HepG2 (cell line): ENCODE results near the gene CDC42SE2. TPM values are rescaled to one million over a fixed set of nuclear protein-coding genes. Genes with fewer than 3 reads are reported as not detected.
A peak's percentile ranks its signal among the peaks of the same experiment; 100 is the strongest.

Experiments
- CENPT ChIP-seq: sonication (generic); formaldehyde crosslinking; IDR thresholded peaks from 2 replicates; pipeline ENCODE4 v1.8.0; 2022; ENCODE audit warnings: low read depth, mild to moderate bottlenecking, moderate library complexity, missing genetic modification reagents
- CERS6 ChIP-seq: sonication (generic); formaldehyde crosslinking; IDR thresholded peaks from 2 replicates; pipeline ENCODE4 v1.5.0; 2020; ENCODE audit warnings: missing genetic modification reagents
- DBP ChIP-seq: sonication (generic); formaldehyde crosslinking; IDR thresholded peaks from 2 replicates; pipeline ENCODE4 v1.4.0; 2020; ENCODE audit warnings: missing genetic modification reagents; ENCODE audit errors: not compliant biosample characterization
- EHMT2 ChIP-seq: fragments of 200-600 bp; sonication (generic); IDR thresholded peaks from 2 replicates; pipeline ENCODE4 v1.7.0; 2017; ENCODE audit warnings: antibody characterized with exemption, low read depth, low read length, borderline replicate concordance
- ERF ChIP-seq: IDR thresholded peaks from 2 replicates; pipeline ENCODE4 v1.6.1; 2018; ENCODE audit warnings: missing biosample characterization, missing genetic modification reagents
- HBP1 ChIP-seq: IDR thresholded peaks from 2 replicates; pipeline ENCODE4 v1.6.1; 2016; ENCODE audit warnings: low read depth, control low read depth
- HMG20B ChIP-seq: conservative IDR thresholded peaks from 2 replicates; pipeline ENCODE4 v1.6.1; 2016; ENCODE audit warnings: missing genetic modification reagents, missing compliant biosample characterization
- HNF4A ChIP-seq: sonication (generic); formaldehyde crosslinking; IDR thresholded peaks from 2 replicates; pipeline ENCODE4 v1.4.0; 2020; ENCODE audit warnings: missing genetic modification reagents
- KDM1A ChIP-seq: IDR thresholded peaks from 2 replicates; pipeline ENCODE4 v1.6.1; 2016; ENCODE audit warnings: missing compliant biosample characterization
- NFIB ChIP-seq: sonication (generic); formaldehyde crosslinking; IDR thresholded peaks from 2 replicates; pipeline ENCODE4 v1.9.0; 2021; ENCODE audit warnings: missing genetic modification reagents, mild to moderate bottlenecking, borderline replicate concordance
- NR2F6 ChIP-seq, 2 experiments: IDR thresholded peaks; 2 replicates each; pipeline ENCODE4 v1.6.1; 2016; ENCODE audit warnings: antibody characterized with exemption in 1 of 2, mild to moderate bottlenecking in 1 of 2
- NRL ChIP-seq: sonication (generic); formaldehyde crosslinking; IDR thresholded peaks from 2 replicates; pipeline ENCODE4 v1.5.0; 2020; ENCODE audit warnings: missing genetic modification reagents, mild to moderate bottlenecking, moderate library complexity, borderline replicate concordance
- PHF8 ChIP-seq: sonication (generic); formaldehyde crosslinking; IDR thresholded peaks from 2 replicates; pipeline ENCODE4 v1.5.0; 2020; ENCODE audit warnings: missing genetic modification reagents
- POGK ChIP-seq: sonication (generic); formaldehyde crosslinking; conservative IDR thresholded peaks from 2 replicates; pipeline ENCODE4 v1.8.0; 2022; ENCODE audit warnings: mild to moderate bottlenecking, moderate library complexity, missing genetic modification reagents
- PTBP1 ChIP-seq: fragments of 200-400 bp; formaldehyde crosslinking; IDR thresholded peaks from 2 replicates; pipeline ENCODE4 v1.6.1; 2018; ENCODE audit warnings: low read length, low read depth; ENCODE audit not compliant: poor library complexity, severe bottlenecking
- RFX3 ChIP-seq: IDR thresholded peaks from 2 replicates; pipeline ENCODE4 v1.6.1; 2016; ENCODE audit warnings: missing biosample characterization, missing genetic modification reagents
- SMC3 ChIP-seq: IDR thresholded peaks from 2 replicates; pipeline ENCODE4 v1.6.1; 2011; ENCODE audit warnings: low read length, improper control_type of control experiment
- TGIF2 ChIP-seq: IDR thresholded peaks from 2 replicates; pipeline ENCODE4 v1.6.1; 2016; ENCODE audit warnings: control low read depth, missing compliant biosample characterization
- WIZ ChIP-seq: sonication (generic); formaldehyde crosslinking; IDR thresholded peaks from 2 replicates; pipeline ENCODE4 v1.5.1; 2020; ENCODE audit warnings: mild to moderate bottlenecking, missing genetic modification reagents
- ZBTB20 ChIP-seq: sonication (generic); formaldehyde crosslinking; IDR thresholded peaks from 2 replicates; pipeline ENCODE4 v1.8.1; 2023; ENCODE audit warnings: missing genetic modification reagents, low read depth, mild to moderate bottlenecking, borderline replicate concordance
- ZFP90 ChIP-seq: sonication (generic); formaldehyde crosslinking; IDR thresholded peaks from 2 replicates; pipeline ENCODE4 v1.8.0; 2022; ENCODE audit warnings: missing genetic modification reagents, mild to moderate bottlenecking, inconsistent platforms, borderline replicate concordance
- ZNF10 ChIP-seq: sonication (generic); formaldehyde crosslinking; IDR thresholded peaks from 2 replicates; pipeline ENCODE4 v1.4.0; 2020; ENCODE audit warnings: mild to moderate bottlenecking, low read depth, missing genetic modification reagents, borderline replicate concordance
- ZNF333 ChIP-seq: sonication (generic); formaldehyde crosslinking; IDR thresholded peaks from 2 replicates; pipeline ENCODE4 v1.4.0; 2020; ENCODE audit warnings: mild to moderate bottlenecking, missing genetic modification reagents, borderline replicate concordance
- ZNF572 ChIP-seq: sonication (generic); formaldehyde crosslinking; IDR thresholded peaks from 2 replicates; pipeline ENCODE4 v1.5.1; 2020; ENCODE audit warnings: mild to moderate bottlenecking, missing genetic modification reagents
- ZNF775 ChIP-seq: sonication (generic); formaldehyde crosslinking; IDR thresholded peaks from 2 replicates; pipeline ENCODE4 v1.4.0; 2020; ENCODE audit warnings: missing genetic modification reagents, mild to moderate bottlenecking, moderate library complexity, borderline replicate concordance
- ZNF781 ChIP-seq: sonication (generic); formaldehyde crosslinking; IDR thresholded peaks from 2 replicates; pipeline ENCODE4 v1.5.1; 2020; ENCODE audit warnings: borderline replicate concordance, mild to moderate bottlenecking, missing genetic modification reagents; ENCODE audit errors: not compliant biosample characterization
- polyA plus RNA-seq, 8 experiments: library from polyadenylated mRNA; depleted of rRNA in 3 of 8; stranded (reverse) in 7 of 8; unstranded in 1 of 8; fragments of >200 nt; fragmentation: Illumina TruSeq in 4 of 8; extraction: Trizol in 4 of 8; gene quantifications; 2 replicates each; pipeline versions ENCODE4 v1.2.1 to v1.2.3, GENCODE V29; 2011 to 2016; ENCODE audit warnings: low read depth in 4 of 8, missing spikeins in 1 of 8, mixed read lengths in 1 of 8; ENCODE audit not compliant: insufficient read depth in 1 of 8
- total RNA-seq, 5 experiments: library from RNA; depleted of rRNA; stranded (reverse); fragments of >200 nt; fragmentation: Illumina TruSeq; extraction: Trizol; gene quantifications; 2 replicates each; pipeline ENCODE4 v1.2.3, GENCODE V29; 2016; ENCODE audit warnings: low read depth in 1 of 5

CDC42SE2 gene
- total and polyA plus RNA-seq, 2 of the 13 experiments (the other 11 are each of a cell fraction or from before 2014, with no cell fraction given) = 19.6 to 25.0 TPM

- TF ChIP-seq ZBTB20 (CRISPR knock-in tag) (no peak; the same call in 1 of the 2 replicates), ZFP90 (CRISPR knock-in tag) (no peak; the same call in 1 of the 2 replicates), PTBP1 (no peak), CENPT (CRISPR knock-in tag) (no peak), WIZ (no peak), ZNF775 (CRISPR knock-in tag) (no peak), ZNF781 (no peak), KDM1A (CRISPR knock-in tag) (no peak), PHF8 (peak; percentile 87), NR2F6 (IDR thresholded peaks at IDR 0.05) (no peak), NR2F6 (CRISPR knock-in tag; IDR thresholded peaks at IDR 0.05) (no peak), HNF4A (CRISPR knock-in tag) (no peak), ERF (CRISPR knock-in tag) (no peak), ZNF10 (CRISPR knock-in tag) (no peak), HBP1 (no peak), SMC3 (no peak), NFIB (CRISPR knock-in tag) (no peak), ZNF333 (CRISPR knock-in tag) (no peak; the same call in 1 of the 2 replicates), EHMT2 (no peak), ZNF572 (no peak), NRL (peak; percentile 43; the same call in 1 of the 2 replicates), POGK (CRISPR knock-in tag) (peak; percentile 49; the same call in 1 of the 2 replicates), HMG20B (CRISPR knock-in tag) (no peak), RFX3 (CRISPR knock-in tag) (no peak), CERS6 (CRISPR knock-in tag) (no peak), DBP (CRISPR knock-in tag) (no peak), TGIF2 (CRISPR knock-in tag) (0 out of 2 replicates have a peak, but pooled peaks have one; percentile 65)
Measured at GRCh38 chr5:131263648-131264450, at the start of gene CDC42SE2 (continued).
